HG02870 (cell line): ENCODE data around the gene FBN1.

Experiments
- ATAC-seq: cut with Tn5 transposase; IDR thresholded peaks from one replicate; pipeline ENCODE4 v1.9.1; 2021; ENCODE audit warnings: mild to moderate bottlenecking, moderate library complexity; ENCODE audit not compliant: unreplicated experiment

FBN1 gene

GRCh38 chr15:48380198-48380597, 265.3 kb downstream of the FBN1 start:
- no peak for ATAC-seq

GRCh38 chr15:48375767-48376166, 269.7 kb downstream of the FBN1 start:
- no peak for ATAC-seq

DNA sequence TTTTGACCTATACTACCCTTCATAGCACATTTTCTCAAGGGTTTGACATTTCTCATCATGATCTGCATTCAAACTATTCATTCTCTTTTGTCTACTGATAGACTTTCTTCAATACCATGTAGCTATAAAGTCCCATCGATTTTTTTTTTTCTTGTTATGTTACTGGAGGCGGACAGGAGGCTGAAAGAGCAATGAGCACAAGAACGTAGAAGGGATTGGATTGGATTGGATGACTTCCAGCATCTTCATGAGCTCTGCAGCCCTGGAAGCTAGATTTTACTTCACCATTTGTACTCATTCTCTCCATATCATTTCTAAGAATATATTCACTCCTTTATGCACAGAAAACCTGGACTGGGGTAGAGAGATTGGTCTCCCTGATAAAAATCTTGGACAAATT, 271.0 kb downstream of the FBN1 start:
- no peak for ATAC-seq

GRCh38 chr15:48373821-48374451, 271.6 kb downstream of the FBN1 start:
- no peak for ATAC-seq

GRCh38 chr15:48371961-48372360, 273.5 kb downstream of the FBN1 start:
- ATAC-seq: no peak

- no peak for ATAC-seq
Observed at GRCh38 chr15:48371550-48371949, 274.0 kb downstream of the FBN1 start.

DNA sequence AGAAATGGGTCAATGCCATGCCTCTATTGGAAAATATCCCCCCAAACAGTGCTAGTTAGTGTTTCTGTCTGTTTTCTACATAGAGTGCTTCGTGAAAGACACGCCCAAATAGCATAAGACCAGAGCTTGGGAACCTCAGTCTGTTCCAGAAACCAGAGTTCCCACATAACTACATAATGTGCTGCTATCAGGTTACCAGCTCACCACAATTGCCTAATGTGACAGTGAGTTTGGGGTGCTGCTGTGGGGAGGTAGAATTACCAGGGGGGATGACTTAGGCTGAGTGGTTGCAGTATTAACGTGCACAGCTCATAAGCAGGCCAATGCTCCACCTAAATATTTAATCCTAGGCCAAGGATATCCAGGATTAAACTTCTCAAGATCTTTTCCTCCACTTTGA, 275.0 kb downstream of the FBN1 start:
- no peak for ATAC-seq

DNA sequence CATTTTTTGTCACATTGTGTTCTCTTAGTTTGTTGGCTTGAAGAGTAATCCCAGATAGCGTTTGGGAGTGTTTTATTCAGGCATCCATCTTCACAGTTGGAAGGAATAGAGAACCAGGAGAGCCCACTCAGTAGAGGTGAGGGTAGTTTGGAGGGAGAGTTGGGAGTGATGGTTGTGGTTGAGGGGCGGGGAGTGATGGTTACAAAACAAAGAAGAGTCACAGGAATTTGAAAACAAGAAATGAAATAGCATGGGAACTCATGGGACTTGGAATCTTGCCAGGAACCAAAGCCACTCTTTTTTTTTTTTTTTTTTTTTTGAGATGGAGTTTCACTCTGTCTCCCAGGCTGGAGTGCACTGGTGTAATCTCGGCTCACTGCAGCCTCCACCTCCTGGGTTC, 278.0 kb downstream of the FBN1 start:
- ATAC-seq: no peak

DNA sequence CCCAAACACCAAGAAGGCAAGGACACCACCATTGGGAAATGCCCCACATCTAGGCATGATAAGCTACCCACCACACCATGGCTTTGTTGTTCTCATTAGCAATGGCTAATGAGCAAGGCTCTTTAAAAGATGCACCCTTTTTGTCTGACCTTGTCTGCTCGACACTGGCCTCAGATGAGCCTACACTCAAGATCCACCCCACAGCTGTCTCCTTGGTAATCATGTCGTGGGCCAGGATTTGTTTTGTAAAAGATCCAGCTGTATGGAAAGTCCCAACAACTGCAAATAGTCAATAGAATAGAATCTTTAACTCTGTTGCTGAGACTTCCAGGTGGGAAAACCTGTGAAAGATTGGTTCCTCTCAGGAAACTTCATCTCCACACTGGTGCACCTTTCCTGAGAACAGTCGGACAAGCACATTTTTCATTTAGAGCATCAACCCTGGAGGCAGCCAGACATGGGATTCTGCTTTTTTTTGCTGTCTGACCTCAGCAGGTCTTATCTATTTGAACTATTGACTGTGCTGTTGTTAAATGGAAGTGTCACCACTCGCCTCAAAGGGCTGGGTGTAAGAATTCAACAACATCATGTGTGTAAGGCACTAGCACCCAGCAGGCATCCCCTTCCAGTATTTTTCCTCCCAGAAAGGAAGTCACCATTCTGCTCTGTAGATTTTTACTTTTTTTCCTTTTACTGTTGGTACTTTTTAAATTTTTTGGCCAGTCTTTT, 278.8 kb downstream of the FBN1 start:
- no peak for ATAC-seq

DNA sequence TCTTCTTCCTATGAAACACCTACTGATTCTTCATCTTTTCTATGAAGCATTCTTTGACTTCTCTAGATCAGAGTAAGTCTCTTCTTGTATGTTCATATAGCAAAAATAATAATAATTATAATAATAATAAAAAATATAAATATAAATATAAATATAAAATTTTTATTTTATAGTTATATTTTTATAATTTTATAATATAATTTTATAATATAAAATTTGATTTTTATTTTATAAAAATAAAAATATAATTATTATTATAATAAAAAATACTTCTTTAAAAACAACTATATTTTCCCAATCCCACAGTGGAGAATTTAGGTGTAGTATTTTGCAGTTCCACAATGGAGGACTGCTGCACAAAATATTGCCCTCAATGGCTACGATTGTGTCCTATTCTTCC, 279.9 kb downstream of the FBN1 start:
- no peak for ATAC-seq

DNA sequence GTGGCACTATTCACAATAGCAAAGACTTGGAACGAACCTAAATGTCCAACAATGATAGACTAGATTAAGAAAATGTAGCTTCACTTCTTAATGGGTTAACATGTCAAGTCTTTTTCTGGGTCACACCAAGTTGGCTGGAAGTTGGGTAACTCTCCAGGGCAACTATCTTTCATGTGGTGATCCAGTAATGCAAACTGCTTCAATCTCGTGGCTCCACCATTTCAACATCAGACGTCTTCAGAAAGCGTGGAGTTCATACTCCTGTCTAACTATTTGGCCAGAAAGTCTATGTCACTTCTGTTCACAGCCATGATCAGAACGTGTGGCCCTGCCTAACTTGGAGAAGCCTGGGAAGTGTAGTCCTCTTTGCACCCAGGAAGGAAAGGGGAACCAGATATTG, 282.0 kb downstream of the FBN1 start:
- ATAC-seq: no peak

GRCh38 chr15:48361685-48362084, 283.8 kb downstream of the FBN1 start:
- ATAC-seq: no peak

DNA sequence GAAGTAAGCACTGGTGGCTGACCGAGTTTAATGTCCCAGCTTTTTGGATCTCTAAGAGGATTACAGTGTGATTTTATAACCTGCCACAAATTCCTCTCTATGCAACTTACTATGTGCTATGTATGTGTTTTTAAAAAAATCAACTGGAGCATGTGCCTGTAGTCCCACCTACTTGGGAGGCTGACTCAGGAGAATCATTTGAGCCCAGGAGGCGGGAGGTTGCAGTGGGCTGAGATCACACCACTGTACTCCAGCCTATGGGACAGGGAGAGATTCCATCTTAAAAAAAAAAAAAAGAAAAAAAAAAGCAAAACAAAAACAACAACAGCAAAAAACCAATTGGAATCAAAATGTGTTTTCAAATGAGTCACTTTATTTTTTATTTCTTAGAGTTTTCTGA, 284.7 kb downstream of the FBN1 start:
- ATAC-seq: no peak
